KOPT-K1 (cell line): ENCODE results near the gene BMP6.

Source experiments
- H3K27ac ChIP-seq: fragments of 200-600 bp; sonication (generic); 2 replicates; pipeline ENCODE4 v1.5.1; 2016; ENCODE audit warnings: antibody characterized with exemption, mild to moderate bottlenecking, low read depth, low read length; ENCODE audit not compliant: poor library complexity, severe bottlenecking
- H3K36me3 ChIP-seq: fragments of 200-600 bp; sonication (generic); 2 replicates; pipeline ENCODE4 v1.5.1; 2017; ENCODE audit warnings: antibody characterized with exemption, mild to moderate bottlenecking, low read length, moderate library complexity; ENCODE audit not compliant: insufficient read depth
- H3K9me3 ChIP-seq: fragments of 200-600 bp; sonication (generic); 2 replicates; pipeline ENCODE4 v1.5.1; 2017; ENCODE audit warnings: antibody characterized with exemption, low read length, mild to moderate bottlenecking; ENCODE audit not compliant: insufficient read depth, poor library complexity, severe bottlenecking

BMP6 gene

DNA sequence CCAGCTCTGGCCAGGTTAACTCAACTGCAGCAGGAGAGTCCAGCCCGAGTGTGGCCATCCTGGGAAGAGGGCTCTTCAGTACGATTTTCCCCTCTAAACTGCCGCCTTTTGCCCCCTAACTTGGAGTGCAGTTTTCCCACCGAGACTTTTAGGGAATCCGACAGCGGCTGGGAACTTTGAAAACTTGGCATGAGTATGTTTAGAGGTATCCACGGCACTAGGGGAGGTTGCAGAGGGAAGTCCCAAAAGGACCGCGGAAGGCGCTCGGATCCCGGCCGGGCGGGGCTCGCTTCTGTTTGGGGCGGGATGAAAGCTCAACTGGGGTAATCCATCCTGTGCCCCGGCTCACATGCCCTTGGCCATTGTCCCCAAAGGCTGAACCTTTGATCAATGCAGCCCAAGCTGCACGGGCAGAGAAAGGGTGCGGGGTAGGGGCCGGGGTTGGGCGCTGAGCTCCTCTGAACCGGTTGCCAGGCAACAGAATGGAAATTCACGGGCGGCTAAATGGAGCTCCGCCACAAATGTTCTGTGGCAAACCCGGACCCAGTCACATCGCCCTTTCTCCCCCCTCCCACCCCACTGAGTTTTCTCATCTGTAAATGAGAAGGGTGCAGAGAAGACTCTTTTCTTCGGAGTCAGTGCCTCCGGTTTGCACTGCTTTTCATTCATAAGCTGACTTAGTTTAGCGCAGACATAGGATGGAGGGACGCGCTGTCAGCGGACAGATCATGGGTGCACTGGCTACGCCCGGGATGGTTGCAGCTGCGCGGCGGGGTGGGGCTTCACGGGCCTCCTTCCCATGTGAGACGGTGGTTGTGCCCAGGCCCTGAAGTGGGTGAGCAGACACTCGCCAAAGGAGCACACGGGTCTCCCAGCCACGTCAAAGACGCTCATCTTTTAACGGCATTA is 2.3 kb downstream of the BMP6 start:
- H3K27ac ChIP-seq: no peak overlapping the region

DNA sequence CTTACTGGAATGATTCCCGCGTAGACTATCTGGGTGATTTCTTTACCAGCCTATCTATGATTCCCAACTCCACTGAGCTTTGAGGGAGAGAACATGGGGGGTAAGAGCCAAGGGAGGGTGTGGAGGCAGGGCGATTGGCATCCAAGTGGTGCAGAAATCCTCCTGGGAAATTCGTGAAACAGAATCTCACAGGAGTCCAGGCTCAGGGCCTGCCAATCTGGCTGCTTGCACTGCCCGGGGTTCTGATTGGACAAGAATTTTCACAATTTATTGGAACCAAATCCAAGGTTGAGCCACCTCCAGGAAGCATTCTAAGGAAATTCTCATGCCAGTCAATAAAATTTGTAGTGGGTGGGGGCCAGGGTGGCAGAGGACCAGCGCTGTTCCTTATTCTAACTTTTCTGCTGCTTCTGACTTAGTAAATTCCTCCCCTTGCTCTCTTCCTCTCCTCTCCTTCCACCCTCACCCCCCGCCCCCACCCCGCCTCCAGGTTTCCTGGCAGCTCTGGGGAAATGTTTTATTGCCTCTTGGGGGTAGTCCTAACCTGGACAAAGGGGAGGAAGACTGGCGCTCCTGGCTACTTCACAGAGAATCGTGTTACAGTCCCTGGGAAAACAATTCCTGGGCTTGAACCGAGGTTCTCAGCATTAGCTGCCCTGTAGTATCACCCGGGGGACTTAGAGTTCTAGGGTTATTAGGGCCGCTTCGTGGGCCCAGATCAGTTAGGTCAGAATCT is 3.1 kb downstream of the BMP6 start:
- Histone ChIP-seq H3K27ac (no peak overlapping the region), H3K9me3 (peaks cover 7% of the 10 kb centered on the region), H3K36me3 (no peaks in the 10 kb centered on the region)

More for the DNA sequence above, 2.3 kb downstream of the BMP6 start:
- Histone ChIP-seq H3K36me3 (no peaks in the 10 kb centered on the region), H3K9me3 (peaks cover 7% of the 10 kb centered on the region)

DNA sequence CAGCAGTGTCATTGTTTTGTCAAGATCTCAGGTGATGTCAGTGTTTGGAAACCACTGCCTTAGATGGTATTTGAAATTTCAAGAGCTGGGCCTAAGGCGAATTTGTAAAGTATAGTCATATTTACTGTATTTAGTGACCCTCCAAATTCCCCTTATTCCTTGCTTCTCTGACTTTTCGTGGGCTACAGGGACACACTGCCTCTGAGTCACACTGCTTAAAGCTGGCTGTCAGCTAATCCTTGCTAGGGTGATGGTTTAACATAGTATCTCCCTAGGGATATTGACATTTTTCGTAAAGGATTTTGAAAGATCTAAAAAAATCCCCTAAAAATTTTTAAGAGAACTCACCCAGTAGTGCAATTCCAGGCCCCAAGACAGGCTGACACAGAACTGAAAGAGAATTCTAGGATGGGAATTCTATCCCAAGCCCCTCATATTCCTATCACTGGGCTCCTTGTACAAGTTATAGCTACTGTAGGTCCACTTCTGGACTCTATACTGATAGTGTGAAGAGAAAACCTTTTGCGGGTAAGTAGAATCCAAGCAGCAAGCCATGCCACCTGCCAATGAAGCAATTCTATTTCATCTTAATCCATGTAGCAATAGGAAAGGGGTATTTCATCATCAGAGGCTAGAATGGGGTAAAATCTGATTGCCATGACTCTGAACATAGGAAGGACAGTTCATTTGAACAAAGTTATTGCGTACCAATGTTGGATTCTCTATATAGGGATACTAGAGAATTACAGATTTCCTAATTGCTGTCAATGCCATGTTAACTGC is 4.3 kb downstream of the BMP6 start:
- Histone ChIP-seq H3K36me3 (no peaks in the 10 kb centered on the region), H3K9me3 (peaks cover 7% of the 10 kb centered on the region), H3K27ac (no peak overlapping the region)

DNA sequence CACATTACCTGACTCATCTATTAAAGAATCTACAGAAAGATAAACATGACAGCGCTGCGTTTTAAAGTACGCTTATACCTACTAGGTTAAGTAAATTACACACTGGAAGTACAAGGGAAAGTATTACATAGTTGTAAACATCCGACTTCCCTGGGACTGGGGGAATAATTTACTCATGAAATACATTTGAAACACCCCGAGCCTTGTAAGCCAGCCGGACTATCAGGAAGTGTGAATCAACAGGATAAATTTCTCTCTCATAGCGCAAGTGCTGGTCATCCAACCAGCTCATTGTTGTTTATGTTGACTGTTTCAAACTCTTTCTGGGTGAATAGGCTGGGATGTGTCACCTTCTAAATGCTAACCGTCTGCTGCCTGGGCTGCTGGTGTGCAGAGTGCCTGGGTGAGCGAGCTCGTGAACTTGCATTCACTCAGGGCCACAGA is 4.9 kb downstream of the BMP6 start:
- Histone ChIP-seq H3K9me3 (peaks cover 7% of the 10 kb centered on the region), H3K27ac (no peak overlapping the region), H3K36me3 (no peaks in the 10 kb centered on the region)

DNA sequence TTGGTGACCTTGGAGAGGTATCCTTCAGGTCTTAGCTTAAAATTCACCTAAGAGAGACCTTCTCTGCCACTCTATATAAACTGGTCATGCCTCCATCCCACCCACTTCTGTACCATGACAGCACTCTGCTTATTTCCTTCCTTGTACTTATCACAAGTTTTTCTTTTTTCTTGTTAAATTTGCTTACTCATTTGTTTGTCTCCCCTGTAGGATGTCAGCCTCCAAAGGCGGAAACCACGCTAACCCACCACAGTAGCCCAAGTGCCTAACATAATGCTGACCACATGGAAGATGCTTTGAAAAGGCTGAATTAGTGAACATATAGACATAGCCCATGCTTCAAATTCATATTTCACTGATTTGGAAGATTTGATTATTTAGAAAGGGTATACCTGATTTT is 5.4 kb downstream of the BMP6 start:
- H3K27ac ChIP-seq: no peak overlapping the region
- H3K36me3 ChIP-seq: no peaks in the 10 kb centered on the region

DNA sequence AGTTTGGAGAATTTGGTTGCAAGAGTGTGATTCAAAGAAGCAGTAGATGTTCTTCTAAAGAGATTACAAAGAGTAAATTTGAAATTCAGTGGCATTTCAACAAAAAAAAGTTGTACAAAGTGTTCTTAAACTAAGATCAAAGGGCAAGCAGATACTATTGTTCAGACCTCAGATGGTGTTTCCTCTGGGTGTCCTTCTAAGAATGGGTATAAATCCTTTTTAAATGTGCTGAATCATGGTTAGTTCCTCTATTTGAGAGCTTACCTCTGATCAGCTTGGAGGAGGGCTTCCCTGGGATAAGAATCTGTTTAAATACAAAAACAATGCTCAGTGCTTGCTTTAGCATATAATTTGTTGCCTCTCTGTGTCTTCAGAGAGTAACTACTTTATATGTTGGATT is 6.3 kb downstream of the BMP6 start:
- peaks cover 4% of the 10 kb centered on the region for H3K9me3 ChIP-seq
- H3K27ac ChIP-seq: no peak overlapping the region
- H3K36me3 ChIP-seq: no peaks in the 10 kb centered on the region

More for the DNA sequence above, 5.4 kb downstream of the BMP6 start:
- H3K9me3 ChIP-seq: peaks cover 7% of the 10 kb centered on the region

DNA sequence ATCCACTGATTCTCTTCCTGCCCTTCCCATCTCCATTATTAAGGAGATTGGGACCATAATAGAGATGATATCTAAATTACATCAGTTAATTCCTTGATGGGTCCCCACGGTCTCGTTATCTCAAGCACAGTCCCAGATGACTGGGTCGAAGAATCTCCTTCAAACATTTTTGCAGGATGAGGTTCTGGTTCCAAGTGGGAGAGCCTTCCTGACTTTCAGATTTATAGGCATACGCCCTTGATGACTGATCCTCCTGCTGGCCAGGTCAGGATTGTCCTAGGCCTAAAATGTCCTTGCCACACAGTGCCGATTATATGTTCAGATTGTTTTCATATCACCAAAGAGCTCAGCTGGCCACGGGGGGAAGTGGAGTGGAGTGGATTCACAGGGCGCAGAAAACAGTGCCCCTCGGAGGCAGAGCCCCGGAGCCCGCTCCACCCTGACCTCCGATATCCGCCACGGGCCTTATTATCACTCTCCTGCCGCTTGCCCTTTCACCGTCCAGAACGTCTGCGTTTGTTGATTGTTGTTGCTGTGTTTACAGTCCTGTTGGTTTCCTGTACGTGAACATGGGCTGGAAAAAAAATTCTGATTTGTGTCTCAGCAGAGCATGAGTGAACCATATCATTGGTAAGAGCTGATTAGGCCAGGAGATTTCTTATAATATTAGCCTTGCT is 8.9 kb downstream of the BMP6 start:
- Histone ChIP-seq H3K36me3 (no peaks in the 10 kb centered on the region), H3K9me3 (no peaks in the 10 kb centered on the region), H3K27ac (no peak overlapping the region)

DNA sequence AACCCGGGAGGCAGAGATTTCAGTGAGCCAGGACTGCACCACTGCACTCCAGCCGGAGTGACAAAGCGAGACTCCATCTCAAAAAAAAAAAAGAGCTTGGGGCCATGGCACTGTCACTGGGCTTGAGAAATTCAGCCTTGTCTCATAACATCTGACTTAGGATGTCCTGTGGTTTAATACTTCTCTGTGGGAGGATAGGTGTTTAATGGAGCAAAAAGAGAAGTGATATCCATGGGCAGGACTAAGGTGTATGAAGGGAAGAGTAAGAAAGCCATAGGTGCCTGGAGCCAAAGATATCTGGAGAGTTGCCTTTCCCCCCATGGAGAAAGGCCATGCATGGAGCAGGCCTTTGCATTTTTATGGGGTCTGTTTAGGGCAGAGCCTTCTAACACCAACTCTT is 11.2 kb downstream of the BMP6 start:
- H3K36me3 ChIP-seq: no peaks in the 10 kb centered on the region
- no peaks in the 10 kb centered on the region for H3K9me3 ChIP-seq

DNA sequence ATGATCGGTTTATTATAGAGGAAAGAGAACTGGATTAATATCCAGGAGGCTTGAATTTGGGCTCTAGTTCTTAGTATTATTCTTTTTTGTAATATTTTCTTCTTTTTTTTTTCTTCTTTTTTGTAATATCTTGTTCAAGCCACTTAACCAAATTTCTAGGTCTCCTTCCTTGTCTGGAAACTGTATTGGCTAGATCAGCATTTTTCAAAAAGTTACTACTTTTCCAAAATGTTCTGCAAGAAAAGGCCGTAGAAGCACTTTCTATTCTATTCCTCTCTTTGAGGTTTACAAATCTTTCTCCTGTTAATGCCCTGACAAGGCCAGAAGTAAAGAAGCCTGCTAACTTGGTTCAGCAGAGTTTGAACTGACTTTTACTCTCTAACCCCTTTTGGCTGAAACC is 12.0 kb downstream of the BMP6 start:
- H3K36me3 ChIP-seq: no peaks in the 10 kb centered on the region
- no peak overlapping the region for H3K27ac ChIP-seq
- H3K9me3 ChIP-seq: no peaks in the 10 kb centered on the region

More for the DNA sequence above, 11.2 kb downstream of the BMP6 start:
- no peak overlapping the region for H3K27ac ChIP-seq

DNA sequence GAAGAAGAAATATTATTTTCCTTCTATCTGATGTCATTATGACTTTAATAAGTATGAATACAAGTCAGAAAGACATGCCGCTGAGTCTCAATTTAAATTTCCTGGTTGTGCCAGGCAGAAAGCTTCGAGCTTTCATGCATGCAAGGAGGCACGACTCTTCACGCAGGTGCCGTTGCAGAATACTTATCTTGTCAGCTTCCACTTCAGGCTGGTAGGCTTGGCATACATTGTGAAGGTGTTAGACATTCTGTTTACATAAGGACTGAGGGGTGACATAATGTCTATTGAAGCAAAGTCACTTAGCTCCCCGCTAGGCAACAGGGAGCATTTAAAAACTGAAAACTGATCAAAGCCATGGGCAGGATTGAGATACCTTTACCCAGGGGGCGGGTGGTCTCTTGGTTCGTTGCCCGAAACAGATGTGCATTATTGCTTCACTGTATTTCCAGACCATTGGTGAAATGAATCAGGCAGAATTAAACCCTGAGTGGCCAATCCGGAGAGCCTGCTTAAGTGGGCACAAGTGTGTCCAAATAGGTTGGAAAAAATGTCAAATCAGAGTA is 16.4 kb downstream of the BMP6 start:
- H3K27ac ChIP-seq: no peak overlapping the region
- H3K9me3 ChIP-seq: no peaks in the 10 kb centered on the region
- no peaks in the 10 kb centered on the region for H3K36me3 ChIP-seq

DNA sequence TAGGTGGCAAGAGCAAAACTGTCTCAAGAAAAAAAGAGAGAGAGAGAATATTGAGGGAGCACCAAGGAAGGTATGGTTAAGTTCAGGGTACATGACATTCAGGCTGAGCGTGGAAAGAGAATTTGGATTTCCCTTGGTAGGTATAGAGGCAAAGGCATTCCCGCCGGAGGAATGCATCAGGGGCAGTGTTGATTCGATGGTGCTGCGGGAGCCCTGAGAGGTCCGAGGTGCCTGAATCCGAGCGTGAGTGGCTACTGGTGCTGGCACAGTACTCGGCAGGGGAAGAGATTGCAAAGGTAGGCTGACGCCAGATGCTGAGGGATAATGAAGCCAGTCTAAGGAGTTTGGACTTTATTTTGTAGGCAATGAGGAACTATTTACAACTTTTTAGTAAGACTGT is 20.0 kb downstream of the BMP6 start:
- Histone ChIP-seq H3K9me3 (no peaks in the 10 kb centered on the region), H3K36me3 (no peaks in the 10 kb centered on the region), H3K27ac (no peak overlapping the region)

DNA sequence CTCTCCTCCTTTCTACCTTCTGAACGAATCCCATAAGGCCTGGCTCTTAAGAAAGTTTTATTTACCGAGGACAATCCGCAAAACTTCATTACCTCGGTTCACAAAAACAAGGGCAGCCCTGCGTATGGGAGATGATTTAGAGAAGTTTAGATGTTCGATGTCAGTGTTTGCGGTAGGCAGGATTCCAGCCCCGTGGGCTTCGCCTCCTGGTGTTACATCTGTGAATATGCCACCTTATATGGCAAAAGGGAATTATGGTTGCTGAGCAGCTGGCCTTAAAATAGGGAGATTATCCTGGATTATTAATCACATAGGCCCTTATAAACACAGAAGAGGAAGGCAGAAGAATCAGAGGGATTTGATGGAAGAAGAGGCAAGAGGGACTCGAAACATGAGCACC is 21.1 kb downstream of the BMP6 start:
- Histone ChIP-seq H3K27ac (no peak overlapping the region), H3K9me3 (no peaks in the 10 kb centered on the region), H3K36me3 (no peaks in the 10 kb centered on the region)

DNA sequence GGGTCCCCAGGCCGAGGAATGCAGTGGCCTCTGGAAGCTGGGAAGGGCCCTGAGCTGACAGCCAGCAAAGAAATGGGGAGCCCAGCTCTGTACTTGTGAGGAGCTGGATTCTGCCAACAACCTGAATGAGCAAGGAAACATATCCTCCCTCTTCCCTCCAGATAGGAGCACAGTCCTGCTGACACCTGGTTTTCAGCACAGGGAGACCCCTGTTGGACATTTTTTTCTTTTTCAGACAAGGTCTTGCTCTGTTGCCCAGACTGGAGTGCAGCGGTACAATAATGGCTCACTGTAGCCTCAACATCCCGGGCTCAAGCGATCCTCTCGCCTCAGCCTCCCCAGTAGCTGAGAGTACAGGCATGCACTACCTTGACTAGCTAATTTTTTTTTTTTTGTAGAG is 21.5 kb downstream of the BMP6 start:
- Histone ChIP-seq H3K9me3 (no peaks in the 10 kb centered on the region), H3K27ac (no peak overlapping the region), H3K36me3 (no peaks in the 10 kb centered on the region)

DNA sequence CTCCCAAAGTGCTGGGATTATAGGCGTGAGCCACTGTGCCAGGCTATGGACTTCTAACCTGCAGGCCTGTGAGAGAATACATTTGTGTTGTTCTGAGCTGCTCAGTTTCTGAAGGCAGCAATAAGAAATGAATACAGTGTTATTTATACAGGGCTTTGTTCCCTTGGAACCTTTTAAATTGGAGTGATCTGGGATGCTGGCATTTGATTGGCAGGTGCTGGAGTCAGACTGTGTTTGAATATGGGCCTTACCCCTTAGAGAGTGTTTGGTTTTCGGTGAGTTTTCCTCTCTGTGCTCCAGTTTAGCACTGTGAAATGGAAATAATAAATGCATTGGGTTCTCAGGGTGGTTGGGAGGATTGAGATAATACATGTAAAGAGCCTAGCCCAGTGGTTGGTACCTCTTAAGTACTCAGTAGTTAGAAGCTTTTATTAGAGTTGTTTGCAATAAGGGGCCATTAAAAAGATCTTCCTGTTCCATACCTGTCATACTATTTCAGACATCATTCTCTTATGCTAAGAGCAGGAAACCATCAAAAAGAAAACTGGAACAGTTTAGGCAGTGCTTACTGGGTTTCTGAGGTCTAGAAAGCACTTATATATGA is 22.1 kb downstream of the BMP6 start:
- H3K9me3 ChIP-seq: no peaks in the 10 kb centered on the region
- H3K27ac ChIP-seq: no peak overlapping the region
- no peaks in the 10 kb centered on the region for H3K36me3 ChIP-seq
